Endothelial cell of umbilical vein (primary cell): ENCODE measurements around the gene PDGFRB.

ENCODE experiments used
- CTCF ChIP-seq, 2 donors: IDR thresholded peaks; 1 replicate in 1 of 2; 2 replicates in 1 of 2; pipeline ENCODE4 v1.5.1; 2011; ENCODE audit warnings: low read length in 2 of 2, mild to moderate bottlenecking in 2 of 2, moderate library complexity in 2 of 2, control low read depth in 1 of 2, inconsistent platforms in 1 of 2, low read depth in 1 of 2; ENCODE audit not compliant: insufficient read depth in 1 of 2; ENCODE audit errors: extremely low read depth in 1 of 2
- EZH2 ChIP-seq: IDR thresholded peaks from 2 replicates; pipeline ENCODE4 v1.6.1; 2012; ENCODE audit warnings: borderline replicate concordance, low read depth, mild to moderate bottlenecking, moderate library complexity, low read length, inconsistent platforms; ENCODE audit not compliant: severe bottlenecking
- GATA2 ChIP-seq: IDR thresholded peaks from 2 replicates; pipeline ENCODE4 v1.7.0; 2011; ENCODE audit warnings: low read depth, mild to moderate bottlenecking, moderate library complexity, mixed read lengths, low read length; ENCODE audit not compliant: insufficient read length, insufficient read depth
- JUN ChIP-seq: IDR thresholded peaks from 2 replicates; pipeline ENCODE4 v1.6.1; 2011; ENCODE audit warnings: borderline replicate concordance, low read depth; ENCODE audit not compliant: insufficient read length, insufficient read depth
- MAX ChIP-seq: IDR thresholded peaks from 2 replicates; pipeline ENCODE4 v1.6.1; 2011; ENCODE audit not compliant: insufficient read depth, insufficient read length
- MYC ChIP-seq: IDR thresholded peaks from one replicate; pipeline ENCODE4 v1.6.1; 2011; ENCODE audit warnings: mild to moderate bottlenecking, low read depth, low read length
- POLR2A ChIP-seq: IDR thresholded peaks from 2 replicates; pipeline ENCODE4 v1.6.1; 2012; ENCODE audit warnings: low read depth, mild to moderate bottlenecking, control low read depth, low read length
- POLR2AphosphoS5 ChIP-seq: IDR thresholded peaks from 2 replicates; pipeline ENCODE4 v1.6.1; 2012; ENCODE audit warnings: low read depth, mild to moderate bottlenecking, control low read depth, low read length, moderate library complexity; ENCODE audit not compliant: insufficient read depth

GRCh38 chr5:150144246-150144801 lies 11.3 kb downstream of the PDGFRB start:
- TF ChIP-seq CTCF (IDR thresholded peaks at IDR 0.05; ENCODE audit: extremely low read depth in 1 of 2, insufficient read depth in 1 of 2, low read depth in 1 of 2, low read length in 2 of 2), result no peak
- no peak for TF ChIP-seq POLR2A
- TF ChIP-seq JUN, result no peak
- TF ChIP-seq POLR2AphosphoS5, result no peak
- no peak for TF ChIP-seq MAX
- TF ChIP-seq EZH2, result no peak
- no peak for TF ChIP-seq MYC
- no peak for TF ChIP-seq GATA2
